ENCODE measurements around the gene ADRA2A.

- TF ChIP-seq KLF16 (tag by site-specific recombination; IDR thresholded peaks at IDR 0.05), result no peak
- no peak for TF ChIP-seq ZNF121 (tag by site-specific recombination; IDR thresholded peaks at IDR 0.05)
- TF ChIP-seq YY1 (tag by site-specific recombination; IDR thresholded peaks at IDR 0.05), result no peak
- no peak for TF ChIP-seq CTCF (tag by site-specific recombination; IDR thresholded peaks at IDR 0.05)
- TF ChIP-seq ZNF391 (tag by site-specific recombination; IDR thresholded peaks at IDR 0.05; ENCODE audit: borderline replicate concordance, low read depth), result no peak
- TF ChIP-seq PATZ1 (tag by site-specific recombination; IDR thresholded peaks at IDR 0.05), result no peak
- no peak for TF ChIP-seq REST (tag by site-specific recombination; IDR thresholded peaks at IDR 0.05)
- no peak for TF ChIP-seq ZNF138 (tag by site-specific recombination; IDR thresholded peaks at IDR 0.05; ENCODE audit: borderline replicate concordance)
- no peak for TF ChIP-seq ZNF324 (tag by site-specific recombination; IDR thresholded peaks at IDR 0.05)
- TF ChIP-seq ZNF529 (tag by site-specific recombination; IDR thresholded peaks at IDR 0.05; ENCODE audit: insufficient replicate concordance), result no peak
- TF ChIP-seq ZNF571 (tag by site-specific recombination; IDR thresholded peaks at IDR 0.05), result no peak
- no peak for TF ChIP-seq ZBTB7A (tag by site-specific recombination; IDR thresholded peaks at IDR 0.05; ENCODE audit: low read depth)
These were observed 39.0 kb upstream of the ADRA2A start for GRCh38 chr10:111037858-111038257.

All from HEK293 (cell line).